CD4-positive, CD25-positive, alpha-beta regulatory T cell (primary cell): ENCODE results near the gene AFF1. TPM values are rescaled to one million over a fixed set of nuclear protein-coding genes. Genes with fewer than 3 reads are reported as not detected.

Experiments
- ATAC-seq, 2 donors: fragments of 150-1000 bp; cut with Tn5 transposase; one replicate each; pipeline ENCODE4 v1.10.0; 2021; ENCODE audit warnings: low read depth in 2 of 2, moderate number of reproducible peaks in 2 of 2, moderate library complexity in 1 of 2
- DNase-seq, 3 donors: peaks; one replicate each; pipeline versions ENCODE4 v3.0.0 to v3.0.0-alpha.2; 2012 to 2022; ENCODE audit warnings: mixed read lengths in 1 of 3
- H3K27ac ChIP-seq: one replicate; pipeline ENCODE4 v1.7.0; 2013; ENCODE audit warnings: mild to moderate bottlenecking, low read length; ENCODE audit not compliant: insufficient read depth, poor library complexity, severe bottlenecking
- H3K27me3 ChIP-seq: one replicate; pipeline ENCODE4 v1.7.0; 2013; ENCODE audit warnings: low read length; ENCODE audit not compliant: control insufficient read depth, insufficient read depth
- H3K36me3 ChIP-seq: one replicate; pipeline ENCODE4 v1.7.0; 2013; ENCODE audit warnings: mild to moderate bottlenecking, low read length, moderate library complexity; ENCODE audit not compliant: control insufficient read depth, insufficient read depth
- H3K4me1 ChIP-seq: 2 replicates; pipeline ENCODE4 v1.7.0; 2013; ENCODE audit warnings: mild to moderate bottlenecking, low read length; ENCODE audit not compliant: insufficient read depth, control insufficient read depth, poor library complexity, severe bottlenecking
- H3K4me3 ChIP-seq: one replicate; pipeline ENCODE4 v1.7.0; 2013; ENCODE audit warnings: low read depth, mild to moderate bottlenecking, low read length, moderate library complexity
- H3K9me3 ChIP-seq, 2 experiments: 1 replicate in 1 of 2; 2 replicates in 1 of 2; pipeline ENCODE4 v1.7.0; 2013; ENCODE audit warnings: low read length in 2 of 2, mild to moderate bottlenecking in 1 of 2, moderate library complexity in 1 of 2; ENCODE audit not compliant: control insufficient read depth in 2 of 2
- H3K27ac Mint-ChIP-seq, 3 donors: one replicate each; pipeline ENCODE4 v1.8.0; 2020 to 2022; ENCODE audit warnings: mild to moderate bottlenecking in 3 of 3, mixed read lengths in 3 of 3, moderate library complexity in 2 of 3
- H3K27me3 Mint-ChIP-seq: one replicate; pipeline ENCODE4 v1.8.0; 2022; ENCODE audit warnings: mild to moderate bottlenecking, mixed read lengths
- H3K36me3 Mint-ChIP-seq: one replicate; pipeline ENCODE4 v1.8.0; 2020; ENCODE audit warnings: mixed read lengths
- H3K4me1 Mint-ChIP-seq, 4 donors: one replicate each; pipeline ENCODE4 v1.8.0; 2020 to 2022; ENCODE audit warnings: mixed read lengths in 4 of 4, mild to moderate bottlenecking in 1 of 4
- H3K4me3 Mint-ChIP-seq, 4 donors: one replicate each; pipeline ENCODE4 v1.8.0; 2020 to 2022; ENCODE audit warnings: mild to moderate bottlenecking in 4 of 4, mixed read lengths in 4 of 4, moderate library complexity in 3 of 4
- H3K9me3 Mint-ChIP-seq, 7 donors: one replicate each; pipeline ENCODE4 v1.8.0; 2020 to 2022; ENCODE audit warnings: mixed read lengths in 7 of 7, mild to moderate bottlenecking in 3 of 7, moderate library complexity in 2 of 7
- polyA plus RNA-seq, 4 donors: library from polyadenylated mRNA; unstranded; fragments of 300-500 nt; fragmentation: Illumina TruSeq; gene quantifications; one replicate each; pipeline ENCODE4 v1.2.3, GENCODE V29; 2021
- total RNA-seq: library from RNA; stranded (reverse); gene quantifications from one replicate; pipeline ENCODE4 v1.2.3, GENCODE V29; 2022

AFF1 gene
- total and polyA plus RNA-seq, 5 donors from 2014 or later, result 18.1 to 122 (median 37.4) TPM

- Histone ChIP-seq H3K27ac (no peak overlapping the region), H3K4me3 (no peak overlapping the region), H3K36me3 (no peaks in the 10 kb centered on the region), H3K9me3 (no peaks in the 10 kb centered on the region), H3K27me3 (no peaks in the 10 kb centered on the region), H3K4me1 (no peaks in the 10 kb centered on the region)
- no peaks in the 10 kb centered on the region for H3K27me3 Mint-ChIP-seq
- DNase-seq (no peak), ATAC-seq (no peak)
- no peaks in the 10 kb centered on the region for H3K9me3 Mint-ChIP-seq
- no peak overlapping the region for H3K4me3 Mint-ChIP-seq
- peak overlapping the region in 1 of 3 donors; percentile 55 for H3K27ac Mint-ChIP-seq
- peaks cover 12% of the 10 kb centered on the region for H3K36me3 Mint-ChIP-seq
- H3K4me1 Mint-ChIP-seq, result peaks cover 49 to 67% (median 58%) of the 10 kb centered on the region in 4 donors
Observed at GRCh38 chr4:87024201-87024600, 89.4 kb downstream of the AFF1 start.

GRCh38 chr4:87025023-87025613 is 90.3 kb downstream of the AFF1 start:
- H3K36me3 Mint-ChIP-seq, result peaks cover 11% of the 10 kb centered on the region
- ATAC-seq, result no peak
- H3K4me3 Mint-ChIP-seq, result no peak overlapping the region
- H3K4me1 ChIP-seq, result no peaks in the 10 kb centered on the region
- no peaks in the 10 kb centered on the region for H3K36me3 ChIP-seq
- H3K4me3 ChIP-seq, result no peak overlapping the region
- H3K4me1 Mint-ChIP-seq, result peaks cover 47 to 66% (median 55%) of the 10 kb centered on the region in 4 donors
- no peaks in the 10 kb centered on the region for H3K9me3 Mint-ChIP-seq
- H3K27ac Mint-ChIP-seq, result peak overlapping the region in 1 of 3 donors; percentile 26
- no peak for DNase-seq
- H3K27ac ChIP-seq, result no peak overlapping the region
- H3K9me3 ChIP-seq, result no peaks in the 10 kb centered on the region
- no peaks in the 10 kb centered on the region for H3K27me3 Mint-ChIP-seq
- H3K27me3 ChIP-seq, result no peaks in the 10 kb centered on the region

- DNase-seq (no peak), ATAC-seq (no peak)
- H3K36me3 Mint-ChIP-seq, result peaks cover 8% of the 10 kb centered on the region
- no peaks in the 10 kb centered on the region for H3K9me3 ChIP-seq
- no peaks in the 10 kb centered on the region for H3K9me3 Mint-ChIP-seq
- no peaks in the 10 kb centered on the region for H3K36me3 ChIP-seq
- no peak overlapping the region for H3K27ac ChIP-seq
- peak overlapping the region in 1 of 3 donors; percentile 26 for H3K27ac Mint-ChIP-seq
- H3K4me3 ChIP-seq, result no peak overlapping the region
- peaks cover 2% of the 10 kb centered on the region for H3K4me1 ChIP-seq
- H3K4me3 Mint-ChIP-seq, result no peak overlapping the region
- H3K4me1 Mint-ChIP-seq, result peaks cover 45 to 62% (median 51%) of the 10 kb centered on the region in 4 donors
- H3K27me3 Mint-ChIP-seq, result no peaks in the 10 kb centered on the region
- no peaks in the 10 kb centered on the region for H3K27me3 ChIP-seq
Observed at GRCh38 chr4:87025614-87026041, 90.8 kb downstream of the AFF1 start.

GRCh38 chr4:87026800-87027495 is 92.1 kb downstream of the AFF1 start:
- Mint-ChIP-seq H3K27ac (peak overlapping the region in 1 of 3 donors; percentile 40), H3K27me3 (no peaks in the 10 kb centered on the region), H3K36me3 (peaks cover 8% of the 10 kb centered on the region), H3K9me3 (no peaks in the 10 kb centered on the region), H3K4me1 (peaks cover 38 to 51% (median 43%) of the 10 kb centered on the region in 4 donors), H3K4me3 (no peak overlapping the region)
- ATAC-seq (peak in 1 of 2 donors; percentile 53), DNase-seq (no peak)
- Histone ChIP-seq H3K27ac (no peak overlapping the region), H3K4me3 (no peak overlapping the region), H3K4me1 (peaks cover 11% of the 10 kb centered on the region), H3K36me3 (no peaks in the 10 kb centered on the region), H3K9me3 (no peaks in the 10 kb centered on the region), H3K27me3 (no peaks in the 10 kb centered on the region)

- H3K36me3 Mint-ChIP-seq, result peaks cover 4% of the 10 kb centered on the region
- DNase-seq (no peak), ATAC-seq (no peak)
- H3K9me3 Mint-ChIP-seq, result no peaks in the 10 kb centered on the region
- peaks cover 14% of the 10 kb centered on the region for H3K4me1 ChIP-seq
- no peak overlapping the region for H3K4me3 Mint-ChIP-seq
- H3K27ac Mint-ChIP-seq, result peak overlapping the region in 2 of 3 donors; percentile 5 to 7
- peaks cover 23 to 36% (median 32%) of the 10 kb centered on the region in 4 donors for H3K4me1 Mint-ChIP-seq
- no peaks in the 10 kb centered on the region for H3K9me3 ChIP-seq
- H3K27ac ChIP-seq, result no peak overlapping the region
- no peak overlapping the region for H3K4me3 ChIP-seq
- no peaks in the 10 kb centered on the region for H3K27me3 Mint-ChIP-seq
- H3K36me3 ChIP-seq, result no peaks in the 10 kb centered on the region
- no peaks in the 10 kb centered on the region for H3K27me3 ChIP-seq
Observed at GRCh38 chr4:87029356-87029755, 94.5 kb downstream of the AFF1 start.

- no peak overlapping the region for H3K27ac ChIP-seq
- H3K27me3 Mint-ChIP-seq, result no peaks in the 10 kb centered on the region
- no peak for DNase-seq
- H3K36me3 ChIP-seq, result no peaks in the 10 kb centered on the region
- no peaks in the 10 kb centered on the region for H3K27me3 ChIP-seq
- peaks cover 14% of the 10 kb centered on the region for H3K4me1 ChIP-seq
- H3K36me3 Mint-ChIP-seq, result no peaks in the 10 kb centered on the region
- peak overlapping the region in 1 of 4 donors; percentile 53 for H3K4me3 Mint-ChIP-seq
- H3K27ac Mint-ChIP-seq, result no peak overlapping the region
- peaks cover 19 to 36% (median 33%) of the 10 kb centered on the region in 4 donors for H3K4me1 Mint-ChIP-seq
- no peak for ATAC-seq
- H3K9me3 Mint-ChIP-seq, result no peaks in the 10 kb centered on the region
- no peak overlapping the region for H3K4me3 ChIP-seq
- H3K9me3 ChIP-seq, result no peaks in the 10 kb centered on the region
Observed at GRCh38 chr4:87030124-87030523, 95.3 kb downstream of the AFF1 start.

- no peaks in the 10 kb centered on the region for H3K27me3 Mint-ChIP-seq
- Histone ChIP-seq H3K4me3 (no peak overlapping the region), H3K36me3 (no peaks in the 10 kb centered on the region), H3K4me1 (peaks cover 16% of the 10 kb centered on the region), H3K27ac (no peak overlapping the region), H3K9me3 (no peaks in the 10 kb centered on the region), H3K27me3 (no peaks in the 10 kb centered on the region)
- ATAC-seq (no peak), DNase-seq (no peak)
- H3K27ac Mint-ChIP-seq, result no peak overlapping the region
- H3K9me3 Mint-ChIP-seq, result no peaks in the 10 kb centered on the region
- H3K4me1 Mint-ChIP-seq, result peaks cover 11 to 34% (median 31%) of the 10 kb centered on the region in 4 donors
- no peak overlapping the region for H3K4me3 Mint-ChIP-seq
- H3K36me3 Mint-ChIP-seq, result no peaks in the 10 kb centered on the region
Observed at GRCh38 chr4:87030755-87031441, 96.1 kb downstream of the AFF1 start.
